GM12878 (cell line): Measurements from ENCODE around the gene LRRC7. TPM values are rescaled to one million over a fixed set of nuclear protein-coding genes. Genes with fewer than 3 reads are reported as not detected.

ENCODE experiments used
- ATF3 ChIP-seq: IDR thresholded peaks from 2 replicates; pipeline ENCODE4 v1.6.1; 2011; ENCODE audit warnings: low read depth, mild to moderate bottlenecking, low read length, moderate library complexity, borderline replicate concordance; ENCODE audit errors: extremely low read depth
- CHD4 ChIP-seq: fragments of 200-600 bp; sonication (generic); IDR thresholded peaks from 2 replicates; pipeline ENCODE4 v1.6.1; 2016; ENCODE audit warnings: mild to moderate bottlenecking
- CREM ChIP-seq: IDR thresholded peaks from 2 replicates; pipeline ENCODE4 v1.6.1; 2014; ENCODE audit warnings: antibody characterized with exemption, low read depth
- E2F8 ChIP-seq: fragments of 450-650 bp; IDR thresholded peaks from 2 replicates; pipeline ENCODE4 v1.6.1; 2018; ENCODE audit warnings: mild to moderate bottlenecking, low read depth, moderate library complexity; ENCODE audit not compliant: partially characterized antibody
- EZH2 ChIP-seq: IDR thresholded peaks from 2 replicates; pipeline ENCODE4 v1.6.1; 2012; ENCODE audit warnings: low read depth, mild to moderate bottlenecking, control low read depth, inconsistent platforms, low read length, borderline replicate concordance; ENCODE audit not compliant: control insufficient read depth
- KAT2A ChIP-seq: conservative IDR thresholded peaks from 2 replicates; pipeline ENCODE4 v1.6.1; 2011; ENCODE audit warnings: low read depth, low read length; ENCODE audit not compliant: control insufficient read depth
- MLLT1 ChIP-seq: fragments of 450-650 bp; IDR thresholded peaks from 2 replicates; pipeline ENCODE4 v1.6.1; 2016; ENCODE audit warnings: mild to moderate bottlenecking
- MYB ChIP-seq: fragments of 150-350 bp; IDR thresholded peaks from 2 replicates; pipeline ENCODE4 v1.6.1; 2014; ENCODE audit warnings: mild to moderate bottlenecking, low read depth, low read length, borderline replicate concordance
- NKRF ChIP-seq: fragments of 450-650 bp; conservative IDR thresholded peaks from 2 replicates; pipeline ENCODE4 v1.6.1; 2017; ENCODE audit warnings: mild to moderate bottlenecking, moderate library complexity
- POLR2AphosphoS5 ChIP-seq: IDR thresholded peaks from 2 replicates; pipeline ENCODE4 v1.6.1; 2011; ENCODE audit warnings: mild to moderate bottlenecking, low read length, inconsistent platforms
- SMAD1 ChIP-seq: fragments of 450-650 bp; IDR thresholded peaks from 2 replicates; pipeline ENCODE4 v1.6.1; 2018; ENCODE audit warnings: mild to moderate bottlenecking, low read depth; ENCODE audit not compliant: partially characterized antibody
- SMAD5 ChIP-seq: IDR thresholded peaks from 2 replicates; pipeline ENCODE4 v1.6.1; 2016; ENCODE audit warnings: antibody characterized with exemption, low read depth
- SREBF2 ChIP-seq: IDR thresholded peaks from 2 replicates; pipeline ENCODE4 v1.6.1; 2012; ENCODE audit warnings: mild to moderate bottlenecking, low read length
- ZNF274 ChIP-seq: IDR thresholded peaks from one replicate; pipeline ENCODE4 v1.8.0; 2011; ENCODE audit not compliant: insufficient read length, insufficient read depth
- polyA plus RNA-seq, 11 experiments: library from polyadenylated mRNA; depleted of rRNA in 4 of 11; unstranded in 6 of 11; stranded (reverse) in 5 of 11; fragments of >200 nt; fragmentation: Nextera tagmentation in 4 of 11; fragmentation: Illumina TruSeq in 1 of 11; extraction: Ambion mirVana in 4 of 11; extraction: Trizol in 1 of 11; gene quantifications; 1 replicate in 1 of 11; 2 replicates in 10 of 11; pipeline versions ENCODE4 v1.2.1 to v1.2.3, GENCODE V29; 2011 to 2016; ENCODE audit warnings: inconsistent platforms in 2 of 11, missing spikeins in 2 of 11, low read depth in 1 of 11
- total RNA-seq, 4 experiments: library from RNA; depleted of rRNA in 3 of 4; stranded (reverse); fragments of >200 nt in 3 of 4; fragmentation: Illumina TruSeq in 1 of 4; extraction: Trizol in 1 of 4; gene quantifications; 2 replicates each; pipeline versions ENCODE4 v1.2.1 to v1.2.3, GENCODE V29; 2013 to 2021

The LRRC7 gene
- total and polyA plus RNA-seq, 10 of the 15 experiments (the other 5 are each of a cell fraction or from before 2014, with no cell fraction given): 0.05 to 1.4 (median 0.24) TPM; not detected in 5

- TF ChIP-seq MLLT1: no peak
- no peak for TF ChIP-seq POLR2AphosphoS5
- TF ChIP-seq EZH2: no peak
- TF ChIP-seq E2F8: no peak
- no peak for TF ChIP-seq NKRF
- no peak for TF ChIP-seq ZNF274
- no peak for TF ChIP-seq SMAD5
- no peak for TF ChIP-seq SREBF2
- no peak for TF ChIP-seq ATF3
- TF ChIP-seq CHD4: no peak
- TF ChIP-seq SMAD1: no peak
- TF ChIP-seq KAT2A: no peak
- TF ChIP-seq CREM: no peak
- TF ChIP-seq MYB: no peak
Observed at GRCh38 chr1:70101774-70102173, 534.1 kb downstream of the LRRC7 start (continued).
